Stomach (tissue), 4 donors: Measurements from ENCODE around the gene GGT6.

ENCODE experiments used
- EP300 ChIP-seq: sonication (generic); formaldehyde crosslinking; IDR thresholded peaks from one replicate; pipeline ENCODE4 v1.6.1; 2017; ENCODE audit warnings: antibody characterized with exemption
- POLR2A ChIP-seq, 4 donors: fragments of 450-650 bp; IDR thresholded peaks; one replicate each; pipeline ENCODE4 v1.6.1; 2016; ENCODE audit warnings: antibody characterized with exemption in 4 of 4, control low read depth in 2 of 4, mild to moderate bottlenecking in 1 of 4, moderate library complexity in 1 of 4
- POLR2AphosphoS5 ChIP-seq, 3 donors: sonication (generic); formaldehyde crosslinking; IDR thresholded peaks; one replicate each; pipeline ENCODE4 v1.6.1; 2016; ENCODE audit warnings: antibody characterized with exemption in 3 of 3
- TF ChIP-seq, protein P1 (sequence below), 7 experiments: fragments of 450-650 bp in 4 of 7; fragments of 200-600 bp in 3 of 7; sonication (generic) in 3 of 7; IDR thresholded peaks; one replicate each; pipeline ENCODE4 v1.5.1; 2016 to 2019; ENCODE audit warnings: antibody characterized with exemption in 7 of 7, control low read depth in 2 of 7, mild to moderate bottlenecking in 1 of 7

DNA sequence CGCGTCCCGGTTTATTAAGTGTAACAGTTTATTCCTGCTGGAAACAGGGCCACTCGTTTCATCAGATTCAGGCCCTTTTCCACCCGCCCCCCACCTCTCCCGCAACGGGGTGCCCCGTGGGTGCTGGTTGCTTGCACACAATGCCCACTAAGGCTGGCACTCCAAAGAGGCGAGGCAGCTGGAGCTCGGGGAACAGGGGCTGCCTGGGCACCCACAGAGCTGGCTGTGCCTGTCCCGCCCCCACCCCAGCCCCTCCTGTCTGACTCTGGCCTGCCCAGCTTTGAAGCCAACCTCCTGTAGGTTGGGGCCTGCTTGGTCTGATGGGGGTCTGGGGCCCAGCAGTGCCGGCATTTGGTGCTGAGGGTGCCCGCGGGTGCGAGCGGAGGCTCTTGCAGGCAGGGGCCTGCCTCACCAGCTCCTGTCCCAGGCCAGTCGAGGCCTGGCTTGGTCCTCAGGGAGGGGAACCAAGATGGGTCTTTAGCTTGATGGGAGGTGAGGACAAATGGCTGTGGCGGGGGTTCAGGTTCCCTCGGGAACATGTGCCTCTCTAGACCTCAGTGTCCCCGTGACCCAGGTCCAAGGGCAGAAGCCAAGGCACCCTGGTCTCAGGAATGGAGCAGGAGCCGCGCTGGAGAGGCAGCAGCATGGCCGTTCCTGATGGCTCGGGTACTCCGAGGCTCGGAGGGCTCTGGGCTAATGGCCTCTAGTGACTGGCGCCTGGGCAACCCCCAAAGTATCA, 25.3 kb downstream of the GGT6 start:
- TF ChIP-seq POLR2AphosphoS5 (IDR thresholded peaks at IDR 0.05) (peak in 1 of 3 donors; percentile 2), POLR2A (IDR thresholded peaks at IDR 0.05) (no peak), EP300 (no peak)
- TF ChIP-seq, protein P1, sequence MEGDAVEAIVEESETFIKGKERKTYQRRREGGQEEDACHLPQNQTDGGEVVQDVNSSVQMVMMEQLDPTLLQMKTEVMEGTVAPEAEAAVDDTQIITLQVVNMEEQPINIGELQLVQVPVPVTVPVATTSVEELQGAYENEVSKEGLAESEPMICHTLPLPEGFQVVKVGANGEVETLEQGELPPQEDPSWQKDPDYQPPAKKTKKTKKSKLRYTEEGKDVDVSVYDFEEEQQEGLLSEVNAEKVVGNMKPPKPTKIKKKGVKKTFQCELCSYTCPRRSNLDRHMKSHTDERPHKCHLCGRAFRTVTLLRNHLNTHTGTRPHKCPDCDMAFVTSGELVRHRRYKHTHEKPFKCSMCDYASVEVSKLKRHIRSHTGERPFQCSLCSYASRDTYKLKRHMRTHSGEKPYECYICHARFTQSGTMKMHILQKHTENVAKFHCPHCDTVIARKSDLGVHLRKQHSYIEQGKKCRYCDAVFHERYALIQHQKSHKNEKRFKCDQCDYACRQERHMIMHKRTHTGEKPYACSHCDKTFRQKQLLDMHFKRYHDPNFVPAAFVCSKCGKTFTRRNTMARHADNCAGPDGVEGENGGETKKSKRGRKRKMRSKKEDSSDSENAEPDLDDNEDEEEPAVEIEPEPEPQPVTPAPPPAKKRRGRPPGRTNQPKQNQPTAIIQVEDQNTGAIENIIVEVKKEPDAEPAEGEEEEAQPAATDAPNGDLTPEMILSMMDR (IDR thresholded peaks at IDR 0.05), result no peak
